Endothelial cell of umbilical vein (primary cell): ENCODE data around the gene ABTB1.

ENCODE experiments used
- EZH2 ChIP-seq: IDR thresholded peaks from 2 replicates; pipeline ENCODE4 v1.6.1; 2012; ENCODE audit warnings: borderline replicate concordance, low read depth, mild to moderate bottlenecking, moderate library complexity, low read length, inconsistent platforms; ENCODE audit not compliant: severe bottlenecking
- GATA2 ChIP-seq: IDR thresholded peaks from 2 replicates; pipeline ENCODE4 v1.7.0; 2011; ENCODE audit warnings: low read depth, mild to moderate bottlenecking, moderate library complexity, mixed read lengths, low read length; ENCODE audit not compliant: insufficient read length, insufficient read depth
- POLR2A ChIP-seq: IDR thresholded peaks from 2 replicates; pipeline ENCODE4 v1.6.1; 2012; ENCODE audit warnings: low read depth, mild to moderate bottlenecking, control low read depth, low read length
- POLR2AphosphoS5 ChIP-seq: IDR thresholded peaks from 2 replicates; pipeline ENCODE4 v1.6.1; 2012; ENCODE audit warnings: low read depth, mild to moderate bottlenecking, control low read depth, low read length, moderate library complexity; ENCODE audit not compliant: insufficient read depth
- TF ChIP-seq, protein P1 (sequence below), 2 donors: IDR thresholded peaks; 1 replicate in 1 of 2; 2 replicates in 1 of 2; pipeline ENCODE4 v1.5.1; 2011; ENCODE audit warnings: low read length in 2 of 2, mild to moderate bottlenecking in 2 of 2, moderate library complexity in 2 of 2, control low read depth in 1 of 2, inconsistent platforms in 1 of 2, low read depth in 1 of 2; ENCODE audit not compliant: insufficient read depth in 1 of 2; ENCODE audit errors: extremely low read depth in 1 of 2
- TF ChIP-seq, protein P2 (sequence below): IDR thresholded peaks from 2 replicates; pipeline ENCODE4 v1.6.1; 2011; ENCODE audit not compliant: insufficient read depth, insufficient read length

DNA sequence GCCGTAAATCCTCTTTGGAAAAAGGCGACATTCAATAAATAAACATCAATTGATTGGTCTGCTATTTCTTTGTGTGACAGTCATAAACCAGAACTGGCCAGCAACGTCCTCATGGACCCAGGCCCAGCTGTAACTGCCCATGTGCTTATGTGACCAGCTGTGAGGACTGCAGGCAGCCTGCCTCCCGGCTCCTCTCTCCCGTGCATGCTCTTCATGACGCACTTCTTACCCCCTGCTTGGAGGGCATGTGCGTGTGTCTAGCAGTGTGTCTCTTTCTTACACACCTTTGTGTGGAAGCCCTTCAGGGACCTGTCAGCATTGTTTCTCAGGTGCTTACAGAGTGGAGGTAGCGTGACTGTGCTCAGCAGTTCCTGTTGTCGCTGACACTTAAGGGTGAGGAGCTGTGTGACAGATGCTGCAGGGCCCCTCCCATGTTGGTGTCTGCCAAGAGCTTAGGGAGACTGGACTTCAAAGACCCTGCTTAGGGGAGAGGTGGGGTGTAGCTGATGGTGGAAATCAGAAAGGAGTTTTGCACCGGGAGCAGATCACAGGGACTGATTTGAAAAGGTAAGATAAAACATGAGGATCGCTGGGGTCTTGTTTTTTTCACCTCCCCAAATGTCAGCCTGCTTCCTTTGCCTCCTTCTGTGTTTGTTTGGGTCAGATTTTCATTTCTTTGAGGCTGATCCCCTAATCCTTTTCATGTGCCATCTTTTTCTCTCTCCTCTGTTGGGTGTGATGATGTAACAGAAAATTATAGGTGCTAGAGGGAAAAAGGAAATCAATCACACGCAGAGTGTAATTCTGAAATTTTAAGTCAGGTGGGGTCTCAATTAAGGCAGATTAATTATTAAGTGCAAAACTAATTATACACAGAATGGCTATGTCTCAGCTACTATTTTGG is 41.7 kb upstream of the ABTB1 start:
- TF ChIP-seq, protein P1, sequence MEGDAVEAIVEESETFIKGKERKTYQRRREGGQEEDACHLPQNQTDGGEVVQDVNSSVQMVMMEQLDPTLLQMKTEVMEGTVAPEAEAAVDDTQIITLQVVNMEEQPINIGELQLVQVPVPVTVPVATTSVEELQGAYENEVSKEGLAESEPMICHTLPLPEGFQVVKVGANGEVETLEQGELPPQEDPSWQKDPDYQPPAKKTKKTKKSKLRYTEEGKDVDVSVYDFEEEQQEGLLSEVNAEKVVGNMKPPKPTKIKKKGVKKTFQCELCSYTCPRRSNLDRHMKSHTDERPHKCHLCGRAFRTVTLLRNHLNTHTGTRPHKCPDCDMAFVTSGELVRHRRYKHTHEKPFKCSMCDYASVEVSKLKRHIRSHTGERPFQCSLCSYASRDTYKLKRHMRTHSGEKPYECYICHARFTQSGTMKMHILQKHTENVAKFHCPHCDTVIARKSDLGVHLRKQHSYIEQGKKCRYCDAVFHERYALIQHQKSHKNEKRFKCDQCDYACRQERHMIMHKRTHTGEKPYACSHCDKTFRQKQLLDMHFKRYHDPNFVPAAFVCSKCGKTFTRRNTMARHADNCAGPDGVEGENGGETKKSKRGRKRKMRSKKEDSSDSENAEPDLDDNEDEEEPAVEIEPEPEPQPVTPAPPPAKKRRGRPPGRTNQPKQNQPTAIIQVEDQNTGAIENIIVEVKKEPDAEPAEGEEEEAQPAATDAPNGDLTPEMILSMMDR (IDR thresholded peaks at IDR 0.05; ENCODE audit: extremely low read depth in 1 of 2, insufficient read depth in 1 of 2, low read depth in 1 of 2, low read length in 2 of 2), result no peak
- TF ChIP-seq POLR2A, result no peak
- TF ChIP-seq POLR2AphosphoS5, result no peak
- no peak for TF ChIP-seq GATA2
- peak; percentile 9 for TF ChIP-seq EZH2
- TF ChIP-seq, protein P2, sequence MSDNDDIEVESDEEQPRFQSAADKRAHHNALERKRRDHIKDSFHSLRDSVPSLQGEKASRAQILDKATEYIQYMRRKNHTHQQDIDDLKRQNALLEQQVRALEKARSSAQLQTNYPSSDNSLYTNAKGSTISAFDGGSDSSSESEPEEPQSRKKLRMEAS, result no peak
